Activated CD8-positive, alpha-beta memory T cell treated with anti-CD3 and anti-CD28 coated beads, Interleukin-2, amount 10 ng/mL, durations not matched to agents 7 days and 5 days (primary cell): ENCODE measurements around the gene OR6B1. TPM values are rescaled to one million over a fixed set of nuclear protein-coding genes. Genes with fewer than 3 reads are reported as not detected.

Experiments used
- ATAC-seq: fragments of 150-1000 bp; cut with Tn5 transposase; one replicate; pipeline ENCODE4 v1.10.0; 2021; ENCODE audit warnings: moderate library complexity
- CTCF ChIA-PET: fragments of 350-600 bp; sonication (Branson Sonifier 250); formaldehyde crosslinking; loops from one replicate; lab custom pipeline; 2021; ENCODE audit warnings: antibody characterized with exemption; lab: Charles Lee
- DNase-seq: peaks from one replicate; pipeline ENCODE4 v3.0.0-alpha.2; 2020
- H3K27ac Mint-ChIP-seq: one replicate; pipeline ENCODE4 v1.8.0; 2021; ENCODE audit warnings: mild to moderate bottlenecking, mixed read lengths
- H3K27me3 Mint-ChIP-seq: one replicate; pipeline ENCODE4 v1.8.0; 2021; ENCODE audit warnings: mixed read lengths
- H3K36me3 Mint-ChIP-seq: one replicate; pipeline ENCODE4 v1.8.0; 2021; ENCODE audit warnings: mild to moderate bottlenecking, mixed read lengths
- H3K4me1 Mint-ChIP-seq: one replicate; pipeline ENCODE4 v1.8.0; 2021; ENCODE audit warnings: mixed read lengths
- H3K4me3 Mint-ChIP-seq: one replicate; pipeline ENCODE4 v1.8.0; 2021; ENCODE audit warnings: mild to moderate bottlenecking, moderate library complexity, mixed read lengths
- H3K9me3 Mint-ChIP-seq: one replicate; pipeline ENCODE4 v1.8.0; 2022; ENCODE audit warnings: low read depth, mixed read lengths
- total RNA-seq, 2 experiments: library from RNA; stranded (reverse); gene quantifications; one replicate each; pipeline ENCODE4 v1.2.3, GENCODE V29; 2021

Gene OR6B1
- not detected for total RNA-seq

DNA sequence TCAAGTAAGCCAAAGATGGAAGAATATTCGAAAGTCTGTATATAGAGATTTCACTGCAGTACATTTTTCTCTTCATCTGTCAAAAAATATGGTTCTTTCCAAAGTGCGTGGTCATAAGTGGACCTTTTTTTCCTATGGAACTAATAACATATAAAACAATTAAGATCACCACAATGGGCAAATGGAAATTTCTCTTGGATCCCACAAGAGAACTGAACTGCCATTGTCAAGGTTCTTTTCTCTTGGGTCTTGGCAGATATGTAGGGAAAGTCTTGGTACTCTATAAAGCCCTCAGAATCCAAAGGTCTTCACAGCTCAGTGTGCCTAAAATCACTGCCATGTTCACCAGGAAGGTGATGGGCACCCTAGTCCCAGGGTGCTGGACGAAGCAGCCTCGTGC is at the start of gene OR6B1:
Gene OR6B1, plus strand, starts transcription at position 301 of the 400 bp plus-strand sequence. CDS start 3,677 bp downstream, outside the sequence.
- no peak for ATAC-seq

DNA sequence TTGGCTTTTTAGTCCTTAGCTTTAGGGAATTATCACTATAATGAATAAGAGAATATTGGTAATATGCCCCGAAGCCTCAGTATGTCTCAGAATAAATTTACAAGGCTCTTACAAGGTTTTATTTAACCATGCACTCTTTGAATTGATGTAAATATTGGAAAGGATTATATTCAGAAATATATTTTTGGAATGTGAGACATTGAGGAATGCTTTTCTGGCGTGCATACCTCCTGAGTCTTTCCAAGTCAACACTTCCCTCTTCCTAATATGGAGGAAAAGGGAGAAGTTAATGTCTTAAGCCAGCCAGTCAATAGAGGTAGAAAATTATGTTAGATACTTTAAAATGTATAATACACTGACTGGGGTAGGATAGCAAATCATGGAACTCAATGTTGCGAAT is 46.7 kb upstream of the OR6B1 start:
- peaks cover 29% of the 10 kb centered on the region for H3K27me3 Mint-ChIP-seq
- H3K4me1 Mint-ChIP-seq = no peaks in the 10 kb centered on the region
- no peak overlapping the region for H3K4me3 Mint-ChIP-seq
- H3K36me3 Mint-ChIP-seq = no peaks in the 10 kb centered on the region
- H3K27ac Mint-ChIP-seq = no peak overlapping the region
- CTCF ChIA-PET = no interaction called here
- DNase-seq (no peak), ATAC-seq (no peak)
- no peaks in the 10 kb centered on the region for H3K9me3 Mint-ChIP-seq

More for the DNA sequence above, at the start of gene OR6B1:
- no peak within 1 kb of the TSS for H3K27ac Mint-ChIP-seq
- H3K27me3 Mint-ChIP-seq = peaks cover 10% of the 10 kb centered on the region
- DNase-seq = no peak
- CTCF ChIA-PET = interaction anchor here (1.1 kb wide), 1 partner anchor 15 kb away, joined by 3 read pairs; no protein-coding TSS in a partner anchor
- H3K4me1 Mint-ChIP-seq = no peaks in the 10 kb centered on the region
- H3K36me3 Mint-ChIP-seq = no peaks in the 10 kb centered on the region
- no peak within 1 kb of the TSS for H3K4me3 Mint-ChIP-seq
- H3K9me3 Mint-ChIP-seq = no peaks in the 10 kb centered on the region

- no peak overlapping the region for H3K4me3 Mint-ChIP-seq
- H3K9me3 Mint-ChIP-seq = no peaks in the 10 kb centered on the region
- H3K27me3 Mint-ChIP-seq = peaks cover 30% of the 10 kb centered on the region
- H3K27ac Mint-ChIP-seq = no peak overlapping the region
- DNase-seq (no peak), ATAC-seq (no peak)
- H3K36me3 Mint-ChIP-seq = no peaks in the 10 kb centered on the region
- CTCF ChIA-PET = no interaction called here
- no peaks in the 10 kb centered on the region for H3K4me1 Mint-ChIP-seq
Measured at GRCh38 chr7:143954135-143954534, 46.0 kb upstream of the OR6B1 start.

- Mint-ChIP-seq H3K4me3 (no peak within 1 kb of the TSS), H3K4me1 (no peaks in the 10 kb centered on the region), H3K36me3 (no peaks in the 10 kb centered on the region), H3K27ac (no peak within 1 kb of the TSS), H3K27me3 (peaks cover 30% of the 10 kb centered on the region), H3K9me3 (no peaks in the 10 kb centered on the region)
- CTCF ChIA-PET = no interaction called here
- ATAC-seq (no peak), DNase-seq (no peak)
Measured at GRCh38 chr7:143954544-143954943, 45.6 kb upstream of the OR6B1 start, which contains the start of gene OR2F1. Gene OR2F1, plus strand, starts transcription at chr7:143954844. Its CDS starts 5,127 bp downstream, at chr7:143959971.

GRCh38 chr7:143958781-143959180 is 41.3 kb upstream of the OR6B1 start:
- no peak overlapping the region for H3K27ac Mint-ChIP-seq
- no peaks in the 10 kb centered on the region for H3K9me3 Mint-ChIP-seq
- H3K4me1 Mint-ChIP-seq = no peaks in the 10 kb centered on the region
- H3K27me3 Mint-ChIP-seq = peaks cover 24% of the 10 kb centered on the region
- no peak overlapping the region for H3K4me3 Mint-ChIP-seq
- DNase-seq = no peak
- ATAC-seq = no peak
- CTCF ChIA-PET = no interaction called here
- H3K36me3 Mint-ChIP-seq = no peaks in the 10 kb centered on the region

DNA sequence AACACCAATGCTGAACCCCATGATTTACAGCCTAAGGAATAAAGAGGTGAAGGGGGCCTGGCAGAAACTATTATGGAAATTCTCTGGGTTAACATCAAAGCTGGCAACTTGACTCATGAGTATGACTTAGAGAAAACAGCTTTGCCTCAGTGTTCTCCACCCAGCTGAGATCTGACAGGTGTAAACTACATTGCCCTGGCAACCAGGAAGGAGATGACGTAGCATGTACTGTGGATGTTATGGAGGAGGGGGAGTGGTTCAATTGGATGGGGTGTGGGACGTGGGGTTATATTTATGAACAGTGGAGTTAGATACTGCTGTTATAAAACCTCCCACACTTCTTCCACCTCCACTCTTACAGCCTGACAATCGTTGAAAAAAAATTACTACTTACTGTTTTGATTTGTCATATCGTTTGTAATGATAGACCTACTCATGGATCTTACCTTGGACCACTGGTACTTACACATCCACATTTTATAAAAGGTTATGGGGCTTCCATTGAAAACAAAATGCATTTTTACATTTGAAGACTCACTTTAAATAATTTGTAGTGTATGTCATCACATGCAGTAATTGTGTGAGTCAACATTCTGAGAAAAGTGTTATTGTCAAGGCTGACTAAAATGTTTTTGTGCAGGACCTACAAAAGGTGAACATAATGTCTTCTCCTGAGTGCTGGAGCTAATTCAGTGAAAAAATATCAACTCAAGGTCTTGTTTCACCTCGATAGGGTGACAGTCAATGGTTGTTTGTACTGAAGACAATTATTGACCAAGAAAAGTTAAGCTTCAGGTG is 39.1 kb upstream of the OR6B1 start:
- CTCF ChIA-PET = no interaction called here
- H3K9me3 Mint-ChIP-seq = no peaks in the 10 kb centered on the region
- DNase-seq = no peak
- H3K4me1 Mint-ChIP-seq = no peaks in the 10 kb centered on the region
- no peaks in the 10 kb centered on the region for H3K36me3 Mint-ChIP-seq
- no peak for ATAC-seq
- H3K27ac Mint-ChIP-seq = no peak overlapping the region
- peaks cover 21% of the 10 kb centered on the region for H3K27me3 Mint-ChIP-seq
- no peak overlapping the region for H3K4me3 Mint-ChIP-seq

DNA sequence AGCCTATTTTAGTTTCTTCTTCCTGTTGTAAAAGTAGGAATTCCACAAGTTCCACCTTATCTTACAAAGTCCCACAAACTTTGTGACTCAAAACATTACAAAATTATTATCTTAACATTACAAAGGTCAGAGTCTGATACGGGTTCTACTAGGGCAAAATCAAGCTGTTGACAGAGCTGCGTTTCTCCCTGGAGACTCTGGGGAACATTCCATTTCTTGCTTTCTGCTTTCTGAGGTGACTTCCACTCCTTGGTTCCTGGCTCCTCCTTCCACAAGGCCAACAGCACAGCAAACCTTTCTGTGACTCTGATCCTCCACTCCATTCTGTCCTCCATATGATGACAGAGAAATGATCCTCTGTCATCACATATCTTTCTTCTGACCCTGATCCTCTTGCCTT is 34.8 kb upstream of the OR6B1 start:
- ATAC-seq (no peak), DNase-seq (no peak)
- H3K9me3 Mint-ChIP-seq = no peaks in the 10 kb centered on the region
- no peaks in the 10 kb centered on the region for H3K4me1 Mint-ChIP-seq
- peaks cover 3% of the 10 kb centered on the region for H3K27me3 Mint-ChIP-seq
- no peak overlapping the region for H3K4me3 Mint-ChIP-seq
- CTCF ChIA-PET = no interaction called here
- no peak overlapping the region for H3K27ac Mint-ChIP-seq
- H3K36me3 Mint-ChIP-seq = no peaks in the 10 kb centered on the region

DNA sequence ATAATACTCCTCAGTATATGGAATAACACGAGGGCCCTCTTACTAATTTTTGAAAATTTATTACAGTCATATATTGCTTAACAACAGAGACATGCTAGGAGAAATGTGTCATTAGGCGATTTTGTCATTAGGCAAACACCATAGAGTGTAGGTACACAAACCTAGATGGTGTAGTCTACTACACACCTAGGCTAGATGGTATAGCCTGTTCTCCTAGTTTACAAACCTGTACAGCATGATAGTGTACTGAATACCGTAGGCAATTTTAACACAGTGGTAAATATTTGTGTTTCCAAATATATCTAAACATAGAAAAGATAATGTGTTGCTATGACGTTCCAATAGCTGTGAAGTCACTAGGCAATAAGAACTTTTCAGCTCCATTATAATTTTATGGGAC is 32.7 kb upstream of the OR6B1 start:
- Mint-ChIP-seq H3K4me1 (no peaks in the 10 kb centered on the region), H3K9me3 (no peaks in the 10 kb centered on the region), H3K4me3 (no peak overlapping the region), H3K36me3 (no peaks in the 10 kb centered on the region), H3K27ac (no peak overlapping the region), H3K27me3 (peaks cover 3% of the 10 kb centered on the region)
- CTCF ChIA-PET = no interaction called here
- DNase-seq = no peak
- ATAC-seq = no peak

DNA sequence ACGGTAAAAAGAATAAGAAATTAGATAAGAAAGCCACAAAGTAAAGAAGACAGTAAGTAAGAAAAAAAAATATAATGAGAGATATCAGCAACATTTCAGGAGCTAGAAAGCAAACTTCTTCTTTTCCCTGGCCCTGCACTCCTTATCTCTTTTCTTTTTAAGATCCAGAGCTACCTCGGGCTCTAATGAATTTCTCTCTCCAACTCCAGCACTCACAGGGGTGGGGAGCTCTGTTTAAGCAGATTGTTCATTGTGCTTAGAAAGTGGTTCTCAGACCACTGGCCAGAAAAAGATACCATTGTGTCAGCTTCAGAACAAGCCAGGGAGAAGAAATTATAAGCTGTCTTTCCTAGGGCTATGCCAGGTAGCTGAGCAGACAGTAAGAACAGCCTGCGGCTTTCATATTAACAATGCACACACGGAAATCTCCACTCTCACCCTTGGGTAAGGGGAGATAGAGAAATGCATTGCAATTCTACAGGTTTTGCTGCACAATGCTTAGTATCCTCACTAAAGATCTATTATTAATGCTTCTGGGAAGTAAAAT is 26.2 kb upstream of the OR6B1 start:
- H3K4me1 Mint-ChIP-seq = no peaks in the 10 kb centered on the region
- no peaks in the 10 kb centered on the region for H3K9me3 Mint-ChIP-seq
- H3K36me3 Mint-ChIP-seq = no peaks in the 10 kb centered on the region
- H3K27ac Mint-ChIP-seq = no peak overlapping the region
- DNase-seq = no peak
- ATAC-seq = no peak
- no peak overlapping the region for H3K4me3 Mint-ChIP-seq
- CTCF ChIA-PET = no interaction called here
- H3K27me3 Mint-ChIP-seq = peaks cover 10% of the 10 kb centered on the region

DNA sequence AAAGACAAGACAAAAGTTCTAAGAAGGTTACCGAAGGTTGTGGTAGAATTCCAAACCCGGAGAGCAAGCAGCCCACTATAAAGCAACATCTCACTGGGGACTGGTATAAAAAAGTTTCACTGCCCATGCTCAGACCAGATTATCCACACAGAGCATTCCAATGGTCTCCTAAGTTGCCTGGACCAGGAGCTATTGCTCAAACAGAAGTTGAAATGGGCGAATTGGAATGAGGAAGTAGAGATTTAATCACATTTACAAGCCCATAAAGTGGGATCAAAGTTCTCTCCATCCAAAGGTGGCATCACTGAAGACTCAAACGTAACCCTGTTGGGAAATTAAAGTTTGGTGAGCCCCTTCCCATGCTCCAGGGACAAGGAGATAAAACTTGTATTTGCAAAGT is 25.7 kb upstream of the OR6B1 start:
- no peak overlapping the region for H3K4me3 Mint-ChIP-seq
- DNase-seq (no peak), ATAC-seq (no peak)
- H3K27me3 Mint-ChIP-seq = peaks cover 10% of the 10 kb centered on the region
- no peaks in the 10 kb centered on the region for H3K36me3 Mint-ChIP-seq
- CTCF ChIA-PET = no interaction called here
- H3K4me1 Mint-ChIP-seq = no peaks in the 10 kb centered on the region
- no peaks in the 10 kb centered on the region for H3K9me3 Mint-ChIP-seq
- H3K27ac Mint-ChIP-seq = no peak overlapping the region

DNA sequence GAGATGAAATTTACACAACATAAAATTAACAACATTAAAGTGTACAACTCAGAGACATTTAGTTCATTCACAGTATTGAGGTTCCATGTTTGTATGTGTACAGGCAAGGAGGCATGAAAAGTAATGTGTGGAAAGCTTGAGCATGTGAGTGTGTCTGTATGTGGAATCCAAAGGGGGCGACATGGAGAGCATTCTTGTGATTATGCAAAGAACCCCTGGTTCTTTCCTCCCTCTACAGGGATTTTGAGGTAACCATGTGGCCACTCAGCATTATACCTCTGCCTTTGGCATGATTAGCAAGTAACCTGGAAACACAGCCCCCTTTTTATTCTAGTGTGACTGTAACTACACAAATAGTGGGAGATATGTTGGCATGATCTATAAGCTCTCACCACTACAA is 24.5 kb upstream of the OR6B1 start:
- H3K27ac Mint-ChIP-seq = no peak overlapping the region
- H3K27me3 Mint-ChIP-seq = peaks cover 14% of the 10 kb centered on the region
- H3K36me3 Mint-ChIP-seq = no peaks in the 10 kb centered on the region
- DNase-seq = no peak
- no peaks in the 10 kb centered on the region for H3K4me1 Mint-ChIP-seq
- ATAC-seq = no peak
- CTCF ChIA-PET = interaction anchor here (1.0 kb wide), 2 partner anchors 83 to 513 kb away, joined by 3 read pairs; no protein-coding TSS in a partner anchor
- H3K4me3 Mint-ChIP-seq = no peak overlapping the region
- H3K9me3 Mint-ChIP-seq = no peaks in the 10 kb centered on the region

DNA sequence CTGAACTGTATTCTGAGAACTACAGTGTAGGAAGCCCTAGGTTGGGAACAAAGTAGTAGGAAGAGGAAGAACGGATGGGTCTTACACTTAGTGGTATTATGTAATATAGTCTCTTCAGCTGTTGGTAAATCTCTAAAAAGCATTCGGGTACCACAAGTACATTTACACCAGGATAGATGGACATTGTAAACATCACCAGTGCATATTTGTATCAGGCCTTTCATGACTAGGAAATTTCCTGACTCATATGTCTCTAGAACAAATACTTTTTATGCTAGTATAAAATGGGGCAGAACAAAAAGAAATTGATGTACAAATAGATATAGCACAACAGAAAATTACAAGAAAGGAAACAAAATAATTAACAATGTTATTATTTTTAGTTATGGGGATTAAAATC is 21.5 kb upstream of the OR6B1 start:
- CTCF ChIA-PET = no interaction called here
- H3K9me3 Mint-ChIP-seq = no peaks in the 10 kb centered on the region
- ATAC-seq (no peak), DNase-seq (no peak)
- no peaks in the 10 kb centered on the region for H3K4me1 Mint-ChIP-seq
- peaks cover 11% of the 10 kb centered on the region for H3K27me3 Mint-ChIP-seq
- H3K36me3 Mint-ChIP-seq = no peaks in the 10 kb centered on the region
- no peak overlapping the region for H3K4me3 Mint-ChIP-seq
- H3K27ac Mint-ChIP-seq = no peak overlapping the region

- Mint-ChIP-seq H3K9me3 (no peaks in the 10 kb centered on the region), H3K27me3 (peaks cover 11% of the 10 kb centered on the region), H3K4me1 (no peaks in the 10 kb centered on the region), H3K27ac (no peak overlapping the region), H3K4me3 (no peak overlapping the region), H3K36me3 (no peaks in the 10 kb centered on the region)
- DNase-seq = no peak
- CTCF ChIA-PET = no interaction called here
- no peak for ATAC-seq
Measured at GRCh38 chr7:143979359-143979758, 20.8 kb upstream of the OR6B1 start.

- DNase-seq (no peak), ATAC-seq (no peak)
- no peak overlapping the region for H3K4me3 Mint-ChIP-seq
- peaks cover 7% of the 10 kb centered on the region for H3K27me3 Mint-ChIP-seq
- CTCF ChIA-PET = no interaction called here
- no peak overlapping the region for H3K27ac Mint-ChIP-seq
- H3K4me1 Mint-ChIP-seq = no peaks in the 10 kb centered on the region
- no peaks in the 10 kb centered on the region for H3K36me3 Mint-ChIP-seq
- H3K9me3 Mint-ChIP-seq = no peaks in the 10 kb centered on the region
Measured at GRCh38 chr7:143979998-143980397, 20.1 kb upstream of the OR6B1 start.
